ENCODE measurements around the gene ZCCHC14. TPM values are rescaled to one million over a fixed set of nuclear protein-coding genes. Genes with fewer than 3 reads are reported as not detected.
"Not testable (repeated sequence)": the region's sequence is repeated elsewhere in the genome, so short reads cannot be mapped to it uniquely, and the experiment has no call there.

Gene ZCCHC14
- total RNA-seq, 1 donor from 2014 or later, result 28.0 TPM

- peak; percentile 68 for DNase-seq (ENCODE audit: low spot score)
- no peaks in the 10 kb centered on the region for H3K36me3 Mint-ChIP-seq (ENCODE audit: low read depth)
- H3K27me3 Mint-ChIP-seq (ENCODE audit: low read depth), result no peaks in the 10 kb centered on the region
- H3K4me1 Mint-ChIP-seq (ENCODE audit: low read depth), result peaks cover under 1% of the 10 kb centered on the region
- H3K4me3 Mint-ChIP-seq (ENCODE audit: unreplicated experiment), result no peak overlapping the region
- no peaks in the 10 kb centered on the region for H3K9me3 Mint-ChIP-seq (ENCODE audit: low read depth)
- no peak overlapping the region for H3K27ac Mint-ChIP-seq (ENCODE audit: unreplicated experiment)
- TF ChIP-seq, protein P1, sequence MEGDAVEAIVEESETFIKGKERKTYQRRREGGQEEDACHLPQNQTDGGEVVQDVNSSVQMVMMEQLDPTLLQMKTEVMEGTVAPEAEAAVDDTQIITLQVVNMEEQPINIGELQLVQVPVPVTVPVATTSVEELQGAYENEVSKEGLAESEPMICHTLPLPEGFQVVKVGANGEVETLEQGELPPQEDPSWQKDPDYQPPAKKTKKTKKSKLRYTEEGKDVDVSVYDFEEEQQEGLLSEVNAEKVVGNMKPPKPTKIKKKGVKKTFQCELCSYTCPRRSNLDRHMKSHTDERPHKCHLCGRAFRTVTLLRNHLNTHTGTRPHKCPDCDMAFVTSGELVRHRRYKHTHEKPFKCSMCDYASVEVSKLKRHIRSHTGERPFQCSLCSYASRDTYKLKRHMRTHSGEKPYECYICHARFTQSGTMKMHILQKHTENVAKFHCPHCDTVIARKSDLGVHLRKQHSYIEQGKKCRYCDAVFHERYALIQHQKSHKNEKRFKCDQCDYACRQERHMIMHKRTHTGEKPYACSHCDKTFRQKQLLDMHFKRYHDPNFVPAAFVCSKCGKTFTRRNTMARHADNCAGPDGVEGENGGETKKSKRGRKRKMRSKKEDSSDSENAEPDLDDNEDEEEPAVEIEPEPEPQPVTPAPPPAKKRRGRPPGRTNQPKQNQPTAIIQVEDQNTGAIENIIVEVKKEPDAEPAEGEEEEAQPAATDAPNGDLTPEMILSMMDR (IDR thresholded peaks at IDR 0.05), result no peak
Measured at GRCh38 chr16:87366288-87366687, 126.5 kb downstream of the ZCCHC14 start.

GRCh38 chr16:87365021-87365713 lies 127.7 kb downstream of the ZCCHC14 start:
- Mint-ChIP-seq H3K4me1 (ENCODE audit: low read depth) (peaks cover 3% of the 10 kb centered on the region), H3K27ac (ENCODE audit: unreplicated experiment) (no peak overlapping the region), H3K36me3 (ENCODE audit: low read depth) (peaks cover 2% of the 10 kb centered on the region), H3K9me3 (ENCODE audit: low read depth) (no peaks in the 10 kb centered on the region), H3K4me3 (ENCODE audit: unreplicated experiment) (no peak overlapping the region), H3K27me3 (ENCODE audit: low read depth) (no peaks in the 10 kb centered on the region)
- TF ChIP-seq, protein P1 (IDR thresholded peaks at IDR 0.05), result no peak
- peak; percentile 72 for DNase-seq (ENCODE audit: low spot score)

DNA sequence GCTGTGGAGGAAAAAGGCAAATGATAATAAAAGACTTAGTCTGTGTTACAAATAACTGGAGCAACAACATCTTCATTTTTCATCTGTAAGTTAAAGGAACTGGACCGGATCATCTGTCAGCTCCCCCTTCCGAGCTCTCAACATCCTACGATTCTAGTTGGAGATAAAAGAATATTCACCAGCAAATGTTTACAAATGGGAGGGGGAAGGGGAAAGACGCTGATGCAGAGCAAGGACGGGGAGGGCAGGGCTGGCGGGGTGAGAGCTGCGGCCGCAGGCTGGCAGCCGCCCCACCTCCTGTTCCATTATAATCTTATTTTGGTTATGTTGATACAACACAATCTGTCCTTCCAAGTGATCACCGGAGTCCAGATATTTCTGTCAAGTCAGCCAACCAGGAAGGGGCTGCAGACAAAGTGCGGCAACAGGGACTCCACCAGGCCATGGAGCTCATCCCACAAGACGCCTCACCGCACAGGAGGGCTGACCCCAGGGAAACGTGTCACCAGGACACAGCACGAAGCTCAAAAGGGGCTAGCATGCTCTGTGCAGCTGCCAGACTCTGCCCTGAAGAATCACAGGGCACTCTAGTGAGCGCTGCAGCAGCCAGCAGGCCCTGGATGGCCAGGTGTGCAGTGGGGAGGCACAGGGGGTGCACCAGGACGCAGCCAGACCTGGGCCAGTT lies 128.9 kb downstream of the ZCCHC14 start:
- Mint-ChIP-seq H3K4me3 (ENCODE audit: unreplicated experiment) (no peak overlapping the region), H3K27me3 (ENCODE audit: low read depth) (no peaks in the 10 kb centered on the region), H3K9me3 (ENCODE audit: low read depth) (no peaks in the 10 kb centered on the region), H3K27ac (ENCODE audit: unreplicated experiment) (no peak overlapping the region), H3K36me3 (ENCODE audit: low read depth) (peaks cover 8% of the 10 kb centered on the region), H3K4me1 (ENCODE audit: low read depth) (peaks cover 3% of the 10 kb centered on the region)
- TF ChIP-seq, protein P1 (IDR thresholded peaks at IDR 0.05), result no peak
- no peak for DNase-seq (ENCODE audit: low spot score)

- H3K27me3 Mint-ChIP-seq (ENCODE audit: low read depth); H3K9me3 Mint-ChIP-seq (ENCODE audit: low read depth); H3K4me3 Mint-ChIP-seq (ENCODE audit: unreplicated experiment); H3K4me1 Mint-ChIP-seq (ENCODE audit: low read depth); H3K27ac Mint-ChIP-seq (ENCODE audit: unreplicated experiment); DNase-seq (ENCODE audit: low spot score): not testable (repeated sequence)
- H3K36me3 Mint-ChIP-seq (ENCODE audit: low read depth), result peaks cover 12% of the 10 kb centered on the region
Measured at GRCh38 chr16:87362828-87363559, 129.8 kb downstream of the ZCCHC14 start.

DNA sequence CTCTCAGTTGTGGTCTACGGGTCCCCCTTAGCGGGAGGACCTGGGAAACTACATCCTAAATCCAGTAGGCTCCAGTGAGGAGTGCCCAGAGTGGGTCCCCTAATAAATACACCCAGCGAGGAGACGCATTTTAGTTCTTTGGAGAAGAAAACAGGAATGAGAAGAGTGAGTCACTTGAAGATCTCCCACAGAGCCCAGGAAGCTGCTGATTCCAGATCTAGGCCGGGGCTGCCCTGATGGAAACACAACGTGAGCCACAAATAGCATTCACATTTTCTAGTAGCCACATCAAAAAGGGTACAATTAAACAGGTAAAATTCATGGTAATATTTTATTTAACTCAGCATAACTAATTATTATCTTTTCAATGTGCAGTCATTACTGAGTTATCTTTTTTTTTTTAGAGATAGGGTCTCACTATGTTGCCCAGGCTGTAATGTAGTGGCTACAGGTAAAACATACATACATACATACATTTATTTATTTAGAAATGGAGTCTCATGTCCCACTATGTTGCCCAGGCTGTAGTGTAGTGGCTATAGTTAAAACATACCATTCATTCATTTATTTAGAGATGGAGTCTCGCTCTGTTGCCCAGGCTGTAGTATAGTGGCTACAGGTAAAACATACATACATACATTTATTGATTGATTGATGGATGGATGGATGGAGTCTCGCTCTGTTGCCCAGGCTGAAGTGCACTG lies 130.8 kb downstream of the ZCCHC14 start:
- peaks cover 3% of the 10 kb centered on the region for H3K4me1 Mint-ChIP-seq (ENCODE audit: low read depth)
- peaks cover 13% of the 10 kb centered on the region for H3K36me3 Mint-ChIP-seq (ENCODE audit: low read depth)

More for the DNA sequence above, 130.8 kb downstream of the ZCCHC14 start:
- no peak for DNase-seq (ENCODE audit: low spot score)
- Mint-ChIP-seq H3K9me3 (ENCODE audit: low read depth) (no peaks in the 10 kb centered on the region), H3K27ac (ENCODE audit: unreplicated experiment) (no peak overlapping the region), H3K4me3 (ENCODE audit: unreplicated experiment) (no peak overlapping the region), H3K27me3 (ENCODE audit: low read depth) (no peaks in the 10 kb centered on the region)
- TF ChIP-seq, protein P1 (IDR thresholded peaks at IDR 0.05), result no peak
